H1 (cell line): ENCODE measurements around the gene AADACL2. TPM values are rescaled to one million over a fixed set of nuclear protein-coding genes. Genes with fewer than 3 reads are reported as not detected.

Experiments used
- CTCF ChIA-PET: fragments of 300-600 bp; sonication (Branson Sonifier 250); formaldehyde crosslinking; loops from one replicate; lab custom pipeline; 2021; ENCODE audit not compliant: partially characterized antibody; lab: Charles Lee
- POLR2A ChIA-PET: fragments of 300-600 bp; sonication (Branson Sonifier 250); formaldehyde crosslinking; loops from one replicate; lab custom pipeline; 2021; ENCODE audit warnings: inconsistent platforms; ENCODE audit not compliant: partially characterized antibody; lab: Charles Lee
- DNase-seq, 2 experiments: peaks; one replicate each; pipeline versions ENCODE4 v3.0.0 to v3.0.0-alpha.2; 2010 to 2022; ENCODE audit warnings: low spot score in 2 of 2, low read depth in 1 of 2, mixed read lengths in 1 of 2
- FAIRE-seq: peaks from 2 replicates; lab custom pipeline; 2011; peaks lifted over from hg19 to GRCh38; lab: Jason Lieb, UNC
- H2AFZ ChIP-seq: 2 replicates; pipeline ENCODE4 v1.8.1; 2012; ENCODE audit warnings: low read length, inconsistent platforms
- H2AK5ac ChIP-seq: 2 replicates; pipeline ENCODE4 v1.6.1; 2013; ENCODE audit warnings: low read depth, low read length
- H2BK120ac ChIP-seq: replicated peaks from 2 replicates; pipeline ENCODE3; 2013; ENCODE audit warnings: low read depth, low read length, inconsistent platforms
- H2BK12ac ChIP-seq: 2 replicates; pipeline ENCODE4 v1.6.1; 2013; ENCODE audit warnings: low read depth, low read length
- H2BK15ac ChIP-seq: 2 replicates; pipeline ENCODE4 v1.6.1; 2013; ENCODE audit warnings: low read length
- H2BK20ac ChIP-seq: 2 replicates; pipeline ENCODE4 v1.6.1; 2013; ENCODE audit warnings: low read length
- H2BK5ac ChIP-seq: 2 replicates; pipeline ENCODE4 v1.6.1; 2013; ENCODE audit warnings: low read depth, low read length
- H3K14ac ChIP-seq: 2 replicates; pipeline ENCODE4 v1.6.1; 2013; ENCODE audit warnings: inconsistent platforms; ENCODE audit not compliant: insufficient read length
- H3K18ac ChIP-seq: 2 replicates; pipeline ENCODE4 v1.6.1; 2013; ENCODE audit warnings: low read length; ENCODE audit errors: extremely low read depth
- H3K23ac ChIP-seq: 2 replicates; pipeline ENCODE4 v1.6.1; 2013; ENCODE audit warnings: inconsistent platforms; ENCODE audit not compliant: insufficient read length
- H3K23me2 ChIP-seq: 2 replicates; pipeline ENCODE4 v1.6.1; 2013; ENCODE audit warnings: low read depth, low read length
- H3K27ac ChIP-seq: 2 replicates; pipeline ENCODE4 v1.6.1; 2011; ENCODE audit warnings: low read depth, low read length, inconsistent platforms
- H3K27me3 ChIP-seq, 4 experiments: replicated peaks in 1 of 4; 1 replicate in 1 of 4; 2 replicates in 3 of 4; pipeline versions ENCODE4 v1.6.1 to v1.8.1; 2011 to 2013; ENCODE audit warnings: low read length in 3 of 4, mild to moderate bottlenecking in 3 of 4, inconsistent platforms in 2 of 4, mixed read lengths in 2 of 4, moderate library complexity in 1 of 4; ENCODE audit not compliant: control insufficient read depth in 3 of 4, insufficient read depth in 3 of 4; ENCODE audit errors: extremely low read depth in 1 of 4
- H3K36me3 ChIP-seq, 4 experiments: 2 replicates each; pipeline versions ENCODE4 v1.6.1 to v1.8.1; 2011 to 2013; ENCODE audit warnings: mild to moderate bottlenecking in 4 of 4, low read length in 3 of 4, moderate library complexity in 2 of 4, control low read depth in 1 of 4, inconsistent platforms in 1 of 4; ENCODE audit not compliant: insufficient read depth in 4 of 4, control insufficient read depth in 2 of 4
- H3K4ac ChIP-seq: replicated peaks from 2 replicates; pipeline ENCODE3; 2013; ENCODE audit warnings: low read length, low read depth, mixed read lengths, inconsistent platforms; ENCODE audit not compliant: insufficient read length
- H3K4me1 ChIP-seq, 4 experiments: replicated peaks in 1 of 4; 1 replicate in 1 of 4; 2 replicates in 3 of 4; pipeline versions ENCODE4 v1.6.1 to v1.8.1; 2011 to 2013; ENCODE audit warnings: low read length in 3 of 4, inconsistent platforms in 2 of 4, mixed read lengths in 1 of 4; ENCODE audit not compliant: insufficient read depth in 4 of 4, control insufficient read depth in 3 of 4
- H3K4me2 ChIP-seq, 2 experiments: 2 replicates each; pipeline versions ENCODE4 v1.6.1 to v1.8.1; 2011 to 2013; ENCODE audit warnings: low read depth in 2 of 2, low read length in 2 of 2, control low read depth in 1 of 2, inconsistent platforms in 1 of 2, mild to moderate bottlenecking in 1 of 2; ENCODE audit not compliant: insufficient read depth in 1 of 2
- H3K4me3 ChIP-seq, 4 experiments: fragments of 200-600, 300-600 bp in 1 of 4; sonication (generic), shearing (Covaris generic), sonication (Bioruptor Twin) in 1 of 4; 2 replicates each; pipeline versions ENCODE4 v1.5.1 to v1.8.1; 2011 to 2016; ENCODE audit warnings: low read length in 4 of 4, low read depth in 3 of 4, control low read depth in 2 of 4, inconsistent platforms in 2 of 4, mild to moderate bottlenecking in 2 of 4, mixed read lengths in 1 of 4, moderate library complexity in 1 of 4; ENCODE audit not compliant: insufficient read depth in 2 of 4; ENCODE audit errors: extremely low read depth in 1 of 4
- H3K56ac ChIP-seq: replicated peaks from 2 replicates; pipeline ENCODE3; 2013; ENCODE audit warnings: low read depth, mild to moderate bottlenecking, mixed read lengths, low read length, inconsistent platforms; ENCODE audit not compliant: insufficient read length
- H3K79me1 ChIP-seq: 2 replicates; pipeline ENCODE4 v1.6.1; 2013; ENCODE audit warnings: low read depth, low read length, control low read depth
- H3K79me2 ChIP-seq, 2 experiments: 2 replicates each; pipeline versions ENCODE4 v1.6.1 to v1.8.1; 2012 to 2013; ENCODE audit warnings: low read length in 2 of 2, mild to moderate bottlenecking in 2 of 2, inconsistent platforms in 1 of 2; ENCODE audit not compliant: insufficient read depth in 2 of 2, control insufficient read depth in 1 of 2
- H3K9ac ChIP-seq, 4 experiments: replicated peaks in 1 of 4; 1 replicate in 1 of 4; 2 replicates in 3 of 4; pipeline versions ENCODE4 v1.6.1 to v1.8.1; 2011 to 2013; ENCODE audit warnings: low read depth in 3 of 4, low read length in 3 of 4, control low read depth in 2 of 4, mild to moderate bottlenecking in 2 of 4, moderate library complexity in 2 of 4, inconsistent platforms in 1 of 4; ENCODE audit errors: extremely low read depth in 1 of 4
- H3K9me3 ChIP-seq, 2 experiments: 2 replicates each; pipeline versions ENCODE4 v1.6.1 to v1.8.1; 2012 to 2013; ENCODE audit warnings: mild to moderate bottlenecking in 2 of 2, moderate library complexity in 2 of 2, control low read depth in 1 of 2, inconsistent platforms in 1 of 2, low read depth in 1 of 2, low read length in 1 of 2, mixed read lengths in 1 of 2; ENCODE audit not compliant: insufficient read depth in 2 of 2
- H4K20me1 ChIP-seq, 2 experiments: replicated peaks in 1 of 2; 2 replicates each; pipeline versions ENCODE3 to v1.8.1; 2011 to 2013; ENCODE audit warnings: inconsistent platforms in 2 of 2, low read length in 2 of 2, mild to moderate bottlenecking in 1 of 2; ENCODE audit not compliant: insufficient read depth in 2 of 2, control insufficient read depth in 1 of 2
- H4K5ac ChIP-seq: 2 replicates; pipeline ENCODE4 v1.6.1; 2013; ENCODE audit warnings: low read length, low read depth, mixed read lengths, inconsistent platforms; ENCODE audit not compliant: insufficient read length
- H4K8ac ChIP-seq: 2 replicates; pipeline ENCODE4 v1.8.0; 2013; ENCODE audit warnings: mild to moderate bottlenecking, moderate library complexity, low read length, inconsistent platforms; ENCODE audit not compliant: insufficient read depth; ENCODE audit errors: extremely low read depth
- H4K91ac ChIP-seq: replicated peaks from 2 replicates; pipeline ENCODE3; 2013; ENCODE audit warnings: low read length, mixed read lengths, inconsistent platforms; ENCODE audit not compliant: insufficient read length
- CHD1 ChIP-seq: IDR thresholded peaks from 2 replicates; pipeline ENCODE4 v1.6.1; 2012; ENCODE audit warnings: low read depth, low read length, improper control_type of control experiment
- PHF8 ChIP-seq: fragments of 200-600 bp; sonication (generic); conservative IDR thresholded peaks from 2 replicates; pipeline ENCODE4 v1.7.1; 2012; ENCODE audit warnings: low read depth, mild to moderate bottlenecking, inconsistent platforms, low read length, moderate library complexity
- WGBS, 2 experiments: shearing (Covaris generic) in 1 of 2; methylation state at CpG; one replicate each; pipeline versions ENCODE4 v1.1.6 to v1.1.7; 2013 to 2015; ENCODE audit warnings: low lambda C conversion rate in 2 of 2, mixed read lengths in 2 of 2, inconsistent platforms in 1 of 2, low coverage in 1 of 2, missing lambda C conversion rate in 1 of 2; ENCODE audit not compliant: insufficient replicate concordance in 2 of 2, insufficient coverage in 1 of 2, insufficient read length in 1 of 2; ENCODE audit errors: extremely low coverage in 1 of 2, missing lambda C conversion rate in 1 of 2; 5-methylcytosine and 5-hydroxymethylcytosine counted together
- polyA plus RNA-seq, 7 experiments: library from polyadenylated mRNA; depleted of rRNA in 3 of 7; stranded (reverse) in 5 of 7; unstranded in 2 of 7; fragments of >200 nt in 5 of 7; fragments of 200-250 nt in 2 of 7; gene quantifications; 1 replicate in 5 of 7; 2 replicates in 1 of 7; 4 replicates in 1 of 7; pipeline versions ENCODE4 v1.2.1 to v1.2.3, GENCODE V29; 2011 to 2013; ENCODE audit warnings: missing spikeins in 2 of 7, mixed read lengths in 2 of 7
- total RNA-seq: library from RNA; stranded (reverse); fragmentation: NEBNext Ultra II Directional; extraction: Animal tissue kit (Norgen Biotek cat#: 25700); gene quantifications from 2 replicates; pipeline ENCODE4 v1.2.1, GENCODE V29; 2021
- TF ChIP-seq, protein P1 (sequence below): IDR thresholded peaks from 2 replicates; pipeline ENCODE4 v1.6.1; 2011; ENCODE audit warnings: low read length, improper control_type of control experiment

AADACL2 gene
- total and polyA plus RNA-seq, 2 of the 8 experiments (the other 6 are each of a cell fraction or from before 2014, with no cell fraction given): not detected

DNA sequence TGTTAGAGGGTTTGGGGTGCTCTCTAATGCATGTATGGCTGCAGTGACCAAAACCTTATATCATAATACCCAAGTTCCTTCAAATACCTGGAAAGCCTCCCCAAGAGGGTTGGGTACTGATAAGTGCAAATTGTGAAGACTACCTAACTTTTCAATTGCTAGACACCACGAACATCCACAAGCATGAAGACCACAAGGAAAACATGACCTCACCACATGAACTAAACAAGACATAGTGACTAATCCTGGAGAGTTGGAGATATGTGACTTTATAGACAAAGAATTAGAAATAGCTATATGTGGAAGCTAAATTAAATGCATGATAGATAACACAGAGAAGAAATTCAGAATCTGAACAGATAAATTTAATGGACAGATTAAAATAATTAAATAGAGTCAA is 23.9 kb upstream of the AADACL2 start:
- DNase-seq (no peak), FAIRE-seq (no peak)
- ChIA-PET CTCF (no interaction called here), POLR2A (no interaction called here)
- H3K4me1 ChIP-seq: peaks cover 0 to 10% (median 0%) of the 10 kb centered on the region in 4 experiments; a peak in 2 of 7 replicates
- no peak overlapping the region for H3K4ac ChIP-seq
- H3K18ac ChIP-seq: no peak overlapping the region
- no peak overlapping the region for H2AFZ ChIP-seq
- no peaks in the 10 kb centered on the region for H3K23me2 ChIP-seq
- no peak overlapping the region for H2BK12ac ChIP-seq
- no peak overlapping the region for H2BK120ac ChIP-seq
- no peak overlapping the region for H2BK20ac ChIP-seq
- no peaks in the 10 kb centered on the region for H3K36me3 ChIP-seq
- no peaks in the 10 kb centered on the region for H3K79me1 ChIP-seq
- no peak overlapping the region for H4K8ac ChIP-seq
- no peak overlapping the region for H3K56ac ChIP-seq
- no peaks in the 10 kb centered on the region for H4K20me1 ChIP-seq
- H3K14ac ChIP-seq: no peak overlapping the region
- WGBS, 2 experiments: 96% methylated on average over 1 of the region's 1 CpG; no CpG with 5 or more reads in 1 of the 2 experiments
- TF ChIP-seq CHD1 (no peak), PHF8 (no peak)
- TF ChIP-seq, protein P1, sequence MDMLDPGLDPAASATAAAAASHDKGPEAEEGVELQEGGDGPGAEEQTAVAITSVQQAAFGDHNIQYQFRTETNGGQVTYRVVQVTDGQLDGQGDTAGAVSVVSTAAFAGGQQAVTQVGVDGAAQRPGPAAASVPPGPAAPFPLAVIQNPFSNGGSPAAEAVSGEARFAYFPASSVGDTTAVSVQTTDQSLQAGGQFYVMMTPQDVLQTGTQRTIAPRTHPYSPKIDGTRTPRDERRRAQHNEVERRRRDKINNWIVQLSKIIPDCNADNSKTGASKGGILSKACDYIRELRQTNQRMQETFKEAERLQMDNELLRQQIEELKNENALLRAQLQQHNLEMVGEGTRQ: no peak
- H3K9me3 ChIP-seq: no peaks in the 10 kb centered on the region
- H3K4me2 ChIP-seq: no peak overlapping the region
- no peak overlapping the region for H2BK5ac ChIP-seq
- H4K5ac ChIP-seq: no peak overlapping the region
- H4K91ac ChIP-seq: no peak overlapping the region
- H3K79me2 ChIP-seq: no peaks in the 10 kb centered on the region
- no peak overlapping the region for H2AK5ac ChIP-seq
- no peak overlapping the region for H3K9ac ChIP-seq
- H3K27me3 ChIP-seq: no peaks in the 10 kb centered on the region
- no peak overlapping the region for H3K27ac ChIP-seq
- no peak overlapping the region for H3K4me3 ChIP-seq
- no peak overlapping the region for H2BK15ac ChIP-seq
- no peak overlapping the region for H3K23ac ChIP-seq
